HCT116 (cell line): ENCODE data around the gene TM4SF4. TPM values are rescaled to one million over a fixed set of nuclear protein-coding genes. Genes with fewer than 3 reads are reported as not detected.

Experiments
- ATAC-seq: fragments of 200-7000 bp; cut with Tn5 transposase; 2 replicates; pipeline ENCODE4 v1.9.1; 2020; ENCODE audit warnings: mild to moderate bottlenecking, moderate library complexity
- BruUV-seq: library from RNA; stranded (reverse); fragments of 400-500 nt; replicated peaks from 2 replicates; lab custom pipeline; 2021; lab: Mats Ljungman, UMichigan
- CTCF ChIA-PET: fragments of 300-600 bp; sonication (Branson Sonifier 250); formaldehyde crosslinking; loops from one replicate; lab custom pipeline; 2021; ENCODE audit warnings: antibody characterized with exemption; lab: Charles Lee
- POLR2A ChIA-PET: fragments of 300-600, 350-600 bp; sonication (Branson Sonifier 250); formaldehyde crosslinking; loops from one replicate; lab custom pipeline; 2021; ENCODE audit warnings: antibody characterized with exemption; lab: Charles Lee
- RAD21 ChIA-PET, 2 experiments: fragments of 300-600 bp; sonication (Branson Sonifier 250); formaldehyde crosslinking; loops; one replicate each; lab custom pipeline; 2023; ENCODE audit warnings: low total read pairs in 2 of 2; ENCODE audit not compliant: uncharacterized antibody in 2 of 2, unreplicated experiment in 2 of 2, low non-redundant PET in 1 of 2; lab: Charles Lee
- DNase-seq: peaks from one replicate; pipeline ENCODE4 v3.0.0-alpha.2; 2010; ENCODE audit warnings: low read depth, low spot score
- H2AFZ ChIP-seq: fragments of 200-600 bp; shearing (Covaris generic), sonication (generic); 2 replicates; pipeline ENCODE4 v1.6.1; 2017; ENCODE audit warnings: low read depth, mixed run types, mixed read lengths, antibody characterized with exemption, low read length; ENCODE audit not compliant: poor library complexity, severe bottlenecking
- H3K27ac ChIP-seq: 2 replicates; pipeline ENCODE4 v1.5.1; 2012; ENCODE audit warnings: low read depth, low read length
- H3K27me3 ChIP-seq: fragments of 200-600 bp; sonication (generic); 2 replicates; pipeline ENCODE4 v1.6.1; 2016; ENCODE audit warnings: mixed run types, low read length, mixed read lengths; ENCODE audit not compliant: insufficient read depth
- H3K36me3 ChIP-seq, 2 experiments: fragments of 200-500 bp in 1 of 2; fragments of 200-600 bp in 1 of 2; sonication (Bioruptor generic) in 1 of 2; sonication (generic) in 1 of 2; 2 replicates each; pipeline versions ENCODE4 v1.5.1 to v1.6.1; 2014 to 2016; ENCODE audit warnings: low read length in 2 of 2, inconsistent platforms in 1 of 2, mixed read lengths in 1 of 2, mixed run types in 1 of 2; ENCODE audit not compliant: insufficient read depth in 2 of 2, control insufficient read depth in 1 of 2
- H3K4me1 ChIP-seq, 2 experiments: fragments of 200-600 bp in 1 of 2; sonication (generic) in 1 of 2; 2 replicates each; pipeline versions ENCODE4 v1.5.1 to v1.6.1; 2012 to 2017; ENCODE audit warnings: low read length in 2 of 2, inconsistent platforms in 1 of 2, mild to moderate bottlenecking in 1 of 2, mixed read lengths in 1 of 2, mixed run types in 1 of 2, moderate library complexity in 1 of 2; ENCODE audit not compliant: insufficient read depth in 2 of 2, control insufficient read depth in 1 of 2
- H3K4me2 ChIP-seq: fragments of 200-600 bp; sonication (generic); 2 replicates; pipeline ENCODE4 v1.6.1; 2017; ENCODE audit warnings: mixed run types, low read length, mixed read lengths
- H3K4me3 ChIP-seq, 2 experiments: fragments of 200-600 bp in 1 of 2; sonication (generic) in 1 of 2; replicated peaks in 1 of 2; 2 replicates each; pipeline ENCODE4 v1.5.1; 2011 to 2016; ENCODE audit warnings: low read length in 2 of 2, control low read depth in 1 of 2, low read depth in 1 of 2, mild to moderate bottlenecking in 1 of 2, mixed read lengths in 1 of 2, mixed run types in 1 of 2
- H3K79me2 ChIP-seq: fragments of 200-600 bp; sonication (generic); 2 replicates; pipeline ENCODE4 v1.6.1; 2017; ENCODE audit warnings: mild to moderate bottlenecking, mixed run types, low read length, moderate library complexity, mixed read lengths; ENCODE audit not compliant: insufficient read depth
- H3K9ac ChIP-seq: fragments of 200-600 bp; sonication (generic); 2 replicates; pipeline ENCODE4 v1.6.1; 2016; ENCODE audit warnings: low read length, mixed read lengths
- H3K9me2 ChIP-seq: fragments of 200-600 bp; sonication (generic), shearing (Covaris generic); 2 replicates; pipeline ENCODE4 v1.6.1; 2017; ENCODE audit warnings: mixed run types, mild to moderate bottlenecking, moderate library complexity; ENCODE audit not compliant: insufficient read depth
- H3K9me3 ChIP-seq, 2 experiments: fragments of 200-500 bp in 1 of 2; fragments of 200-600 bp in 1 of 2; sonication (Bioruptor generic) in 1 of 2; sonication (generic) in 1 of 2; 2 replicates each; pipeline ENCODE4 v1.6.1; 2014 to 2017; ENCODE audit warnings: low read length in 2 of 2, mixed read lengths in 2 of 2, inconsistent platforms in 1 of 2, low read depth in 1 of 2, mild to moderate bottlenecking in 1 of 2, mixed run types in 1 of 2, moderate library complexity in 1 of 2; ENCODE audit not compliant: control insufficient read depth in 1 of 2, insufficient read depth in 1 of 2
- H4K20me1 ChIP-seq: fragments of 200-600 bp; sonication (generic), shearing (Covaris generic); 2 replicates; pipeline ENCODE4 v1.6.1; 2017; ENCODE audit warnings: mixed run types, mild to moderate bottlenecking, moderate library complexity; ENCODE audit not compliant: insufficient read depth
- ATF3 ChIP-seq: IDR thresholded peaks from 2 replicates; pipeline ENCODE4 v1.6.1; 2012
- CBX3 ChIP-seq: IDR thresholded peaks from 2 replicates; pipeline ENCODE4 v1.6.1; 2012; ENCODE audit warnings: low read depth
- CTCF ChIP-seq, 3 experiments: fragments of 200-600 bp in 1 of 3; sonication (generic) in 1 of 3; IDR thresholded peaks in 2 of 3; conservative IDR thresholded peaks in 1 of 3; 2 replicates each; pipeline ENCODE4 v1.5.1; 2012 to 2017; ENCODE audit warnings: low read depth in 2 of 3, low read length in 2 of 3, antibody characterized with exemption in 1 of 3, borderline replicate concordance in 1 of 3, control low read depth in 1 of 3, mild to moderate bottlenecking in 1 of 3, mixed read lengths in 1 of 3, mixed run types in 1 of 3, moderate library complexity in 1 of 3; ENCODE audit not compliant: insufficient read depth in 1 of 3
- EGR1 ChIP-seq: IDR thresholded peaks from 2 replicates; pipeline ENCODE4 v1.6.1; 2012; ENCODE audit warnings: low read depth
- ELF1 ChIP-seq: IDR thresholded peaks from 2 replicates; pipeline ENCODE4 v1.6.1; 2012; ENCODE audit warnings: low read depth, borderline replicate concordance
- EZH2phosphoT487 ChIP-seq: fragments of 200-600 bp; IDR thresholded peaks from 2 replicates; pipeline ENCODE4 v1.6.1; 2018; ENCODE audit warnings: antibody characterized with exemption, borderline replicate concordance
- JUND ChIP-seq: IDR thresholded peaks from 2 replicates; pipeline ENCODE4 v1.6.1; 2012
- POLR2A ChIP-seq: IDR thresholded peaks from 2 replicates; pipeline ENCODE4 v1.7.0; 2011; ENCODE audit warnings: borderline replicate concordance; ENCODE audit not compliant: insufficient read depth, insufficient read length; ENCODE audit errors: extremely low read depth
- RAD21 ChIP-seq: IDR thresholded peaks from 2 replicates; pipeline ENCODE4 v1.6.1; 2012; ENCODE audit warnings: low read depth, mild to moderate bottlenecking
- SP1 ChIP-seq: IDR thresholded peaks from 2 replicates; pipeline ENCODE4 v1.6.1; 2012; ENCODE audit warnings: low read depth
- SRF ChIP-seq: IDR thresholded peaks from 2 replicates; pipeline ENCODE4 v1.6.1; 2012; ENCODE audit warnings: low read depth
- TCF7L2 ChIP-seq: IDR thresholded peaks from 2 replicates; pipeline ENCODE4 v1.7.0; 2011; ENCODE audit warnings: borderline replicate concordance, inconsistent platforms; ENCODE audit not compliant: insufficient read depth, insufficient read length; ENCODE audit errors: extremely low read depth
- YY1 ChIP-seq: IDR thresholded peaks from 2 replicates; pipeline ENCODE4 v1.6.1; 2011; ENCODE audit warnings: low read length, low read depth, moderate library complexity, mild to moderate bottlenecking; ENCODE audit not compliant: insufficient replicate concordance; ENCODE audit errors: extremely low read depth
- ZBTB33 ChIP-seq: IDR thresholded peaks from 2 replicates; pipeline ENCODE4 v1.6.1; 2011; ENCODE audit warnings: mild to moderate bottlenecking, low read length, moderate library complexity; ENCODE audit not compliant: insufficient replicate concordance; ENCODE audit errors: extremely low read depth
- ZFX ChIP-seq: fragments of 450-650 bp; IDR thresholded peaks from 2 replicates; pipeline ENCODE4 v1.6.1; 2017
- ZNF274 ChIP-seq: fragments of 200-500 bp; sonication (Bioruptor generic); IDR thresholded peaks from 2 replicates; pipeline ENCODE4 v1.6.1; 2014; ENCODE audit warnings: mild to moderate bottlenecking, low read depth, low read length, inconsistent platforms
- intact Hi-C: fragments of 100-400 bp; cut with micrococcal nuclease; formaldehyde crosslinking; loops from 2 replicates; pipeline ENCODE4 v1.10.0; 2022
- total RNA-seq: library from RNA; stranded (reverse); gene quantifications from one replicate; pipeline ENCODE4 v1.2.1, GENCODE V29; 2021; ENCODE audit not compliant: unreplicated experiment
- TF ChIP-seq, protein P1 (sequence below): IDR thresholded peaks from 2 replicates; pipeline ENCODE4 v1.6.1; 2012; ENCODE audit warnings: low read depth

The TM4SF4 gene
- total RNA-seq, 1 experiment from 2014 or later: 0.91 TPM

- TF ChIP-seq TCF7L2 (no peak), SP1 (no peak)
- TF ChIP-seq, all 23 proteins: peak for 0
Observed at GRCh38 chr3:149545049-149545448, 70.6 kb downstream of the TM4SF4 start (continued).

GRCh38 chr3:149547413-149547812 lies 72.9 kb downstream of the TM4SF4 start:
- H3K79me2 ChIP-seq: no peaks in the 10 kb centered on the region; the same call in none of the 2 replicates
- H3K4me2 ChIP-seq: no peak overlapping the region
- no peaks in the 10 kb centered on the region for H4K20me1 ChIP-seq
- POLR2A ChIA-PET: no interaction called here
- H3K9ac ChIP-seq: no peak overlapping the region
- H3K36me3 ChIP-seq: no peaks in the 10 kb centered on the region
- H3K27me3 ChIP-seq: no peaks in the 10 kb centered on the region
- H3K4me3 ChIP-seq: no peak overlapping the region
- no peak overlapping the region for H3K27ac ChIP-seq
- ATAC-seq: no peak
- RAD21 ChIA-PET: no interaction called here
- CTCF ChIA-PET: interaction anchor here (0.6 to 1.7 kb wide), 2 partner anchors 8 to 95 kb away, joined by 3 to 4 read pairs; no protein-coding TSS in a partner anchor
- BruUV-seq: no TSS peak
- DNase-seq: no peak
- no peaks in the 10 kb centered on the region for H3K9me3 ChIP-seq
- intact Hi-C loops: no loop called here
- TF ChIP-seq JUND: no peak
- TF ChIP-seq ZNF274: no peak
- TF ChIP-seq YY1: no peak
- TF ChIP-seq EZH2phosphoT487: no peak
- TF ChIP-seq RAD21: no peak
- TF ChIP-seq CTCF (IDR thresholded peaks at IDR 0.05 in 2 of 3, conservative IDR thresholded peaks at IDR 0.05 in 1 of 3; ENCODE audit: borderline replicate concordance in 1 of 3, insufficient read depth in 1 of 3, low read depth in 2 of 3, low read length in 2 of 3): no peak
- no peak for TF ChIP-seq SP1
- no peak for TF ChIP-seq TCF7L2
- TF ChIP-seq ELF1: no peak
- TF ChIP-seq POLR2A: no peak
- no peak for TF ChIP-seq SRF
- TF ChIP-seq ZBTB33: no peak
- TF ChIP-seq ATF3: no peak
- TF ChIP-seq, protein P1, sequence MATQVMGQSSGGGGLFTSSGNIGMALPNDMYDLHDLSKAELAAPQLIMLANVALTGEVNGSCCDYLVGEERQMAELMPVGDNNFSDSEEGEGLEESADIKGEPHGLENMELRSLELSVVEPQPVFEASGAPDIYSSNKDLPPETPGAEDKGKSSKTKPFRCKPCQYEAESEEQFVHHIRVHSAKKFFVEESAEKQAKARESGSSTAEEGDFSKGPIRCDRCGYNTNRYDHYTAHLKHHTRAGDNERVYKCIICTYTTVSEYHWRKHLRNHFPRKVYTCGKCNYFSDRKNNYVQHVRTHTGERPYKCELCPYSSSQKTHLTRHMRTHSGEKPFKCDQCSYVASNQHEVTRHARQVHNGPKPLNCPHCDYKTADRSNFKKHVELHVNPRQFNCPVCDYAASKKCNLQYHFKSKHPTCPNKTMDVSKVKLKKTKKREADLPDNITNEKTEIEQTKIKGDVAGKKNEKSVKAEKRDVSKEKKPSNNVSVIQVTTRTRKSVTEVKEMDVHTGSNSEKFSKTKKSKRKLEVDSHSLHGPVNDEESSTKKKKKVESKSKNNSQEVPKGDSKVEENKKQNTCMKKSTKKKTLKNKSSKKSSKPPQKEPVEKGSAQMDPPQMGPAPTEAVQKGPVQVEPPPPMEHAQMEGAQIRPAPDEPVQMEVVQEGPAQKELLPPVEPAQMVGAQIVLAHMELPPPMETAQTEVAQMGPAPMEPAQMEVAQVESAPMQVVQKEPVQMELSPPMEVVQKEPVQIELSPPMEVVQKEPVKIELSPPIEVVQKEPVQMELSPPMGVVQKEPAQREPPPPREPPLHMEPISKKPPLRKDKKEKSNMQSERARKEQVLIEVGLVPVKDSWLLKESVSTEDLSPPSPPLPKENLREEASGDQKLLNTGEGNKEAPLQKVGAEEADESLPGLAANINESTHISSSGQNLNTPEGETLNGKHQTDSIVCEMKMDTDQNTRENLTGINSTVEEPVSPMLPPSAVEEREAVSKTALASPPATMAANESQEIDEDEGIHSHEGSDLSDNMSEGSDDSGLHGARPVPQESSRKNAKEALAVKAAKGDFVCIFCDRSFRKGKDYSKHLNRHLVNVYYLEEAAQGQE: no peak
- no peak for TF ChIP-seq ZFX
- no peak for TF ChIP-seq CBX3
- no peak for TF ChIP-seq EGR1
- no peaks in the 10 kb centered on the region for H3K9me2 ChIP-seq
- no peaks in the 10 kb centered on the region for H3K4me1 ChIP-seq
- H2AFZ ChIP-seq: no peak overlapping the region
